Breast epithelium (tissue), 4 donors: ENCODE data around the gene CCDC92. TPM values are rescaled to one million over a fixed set of nuclear protein-coding genes. Genes with fewer than 3 reads are reported as not detected.
A peak's percentile ranks its signal among the peaks of the same experiment; 100 is the strongest.

Experiments used
- DNase-seq, 2 donors: peaks; one replicate each; pipeline ENCODE4 v3.0.0-alpha.2; 2019; ENCODE audit warnings: low spot score in 2 of 2
- H3K27ac ChIP-seq, 2 donors: fragments of 200-600 bp; sonication (generic) in 1 of 2; one replicate each; pipeline ENCODE4 v1.5.1; 2016 to 2019; ENCODE audit warnings: mild to moderate bottlenecking in 1 of 2
- H3K27me3 ChIP-seq, 2 donors: fragments of 200-600 bp; sonication (generic) in 1 of 2; one replicate each; pipeline versions ENCODE4 v1.5.1 to v1.6.0; 2017 to 2019; ENCODE audit warnings: control low read depth in 1 of 2, mild to moderate bottlenecking in 1 of 2
- H3K36me3 ChIP-seq: fragments of 200-600 bp; one replicate; pipeline ENCODE4 v1.5.1; 2019
- H3K4me1 ChIP-seq, 2 donors: fragments of 200-600 bp; sonication (generic); one replicate each; pipeline ENCODE4 v1.5.1; 2016 to 2019; ENCODE audit warnings: control low read depth in 1 of 2
- H3K4me3 ChIP-seq, 3 donors: fragments of 200-600 bp; sonication (generic); 1 replicate in 2 of 3; 2 replicates in 1 of 3; pipeline ENCODE4 v1.5.1; 2016 to 2019; ENCODE audit warnings: mild to moderate bottlenecking in 3 of 3, moderate library complexity in 2 of 3
- H3K9me3 ChIP-seq, 2 donors: fragments of 200-600 bp; sonication (generic) in 1 of 2; one replicate each; pipeline ENCODE4 v1.5.1; 2016 to 2019; ENCODE audit warnings: control low read depth in 1 of 2
- POLR2A ChIP-seq: fragments of 450-650 bp; IDR thresholded peaks from one replicate; pipeline ENCODE4 v1.6.1; 2016; ENCODE audit warnings: antibody characterized with exemption, mild to moderate bottlenecking, moderate library complexity
- POLR2AphosphoS5 ChIP-seq, 3 donors: sonication (generic); formaldehyde crosslinking; IDR thresholded peaks; one replicate each; pipeline ENCODE4 v1.6.1; 2017; ENCODE audit warnings: antibody characterized with exemption in 3 of 3
- intact Hi-C: fragments of 100-400 bp; cut with DNase I; formaldehyde crosslinking; loops from one replicate; pipeline ENCODE4 v1.15.1; 2023; ENCODE audit warnings: low total_unique reads
- total RNA-seq, 3 donors: library from RNA; depleted of rRNA; stranded (reverse); fragments of >200 nt; gene quantifications; one replicate each; pipeline ENCODE4 v1.1.0, GENCODE V29; 2016
- TF ChIP-seq, protein P1 (sequence below), 3 donors: fragments of 450-650 bp; IDR thresholded peaks; one replicate each; pipeline ENCODE4 v1.5.1; 2016 to 2017; ENCODE audit warnings: antibody characterized with exemption in 3 of 3, mild to moderate bottlenecking in 3 of 3, moderate library complexity in 3 of 3

CCDC92 gene
- total RNA-seq, 3 donors from 2014 or later: 17.4 to 40.0 (median 24.6) TPM

DNA sequence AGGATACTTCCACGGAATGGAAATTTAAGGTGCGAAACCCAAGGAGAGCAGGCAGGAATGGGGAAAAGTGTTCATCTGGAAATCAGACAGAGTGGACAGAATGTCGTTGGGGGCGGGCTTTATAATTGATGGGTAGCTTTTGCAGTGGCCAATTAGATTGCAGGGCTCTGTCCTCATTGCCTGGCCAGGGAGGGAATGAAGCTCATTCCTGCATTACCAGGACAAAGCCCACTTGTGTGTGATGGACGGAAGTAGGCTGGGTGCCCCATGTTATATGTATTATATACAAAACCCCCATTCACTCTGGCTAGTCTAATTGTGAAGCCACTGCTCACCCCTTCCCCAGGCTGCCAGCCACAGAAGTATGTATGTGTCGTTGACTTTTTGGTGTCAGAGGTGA, 23.9 kb upstream of the CCDC92 start:
- Histone ChIP-seq H3K27ac (no peak overlapping the region), H3K4me3 (no peak overlapping the region), H3K9me3 (no peaks in the 10 kb centered on the region), H3K36me3 (no peaks in the 10 kb centered on the region), H3K27me3 (no peaks in the 10 kb centered on the region), H3K4me1 (peaks cover 0 to 6% of the 10 kb centered on the region in 2 donors)
- no peak for DNase-seq
- no peak for TF ChIP-seq POLR2AphosphoS5 (IDR thresholded peaks at IDR 0.05)
- no peak for TF ChIP-seq POLR2A
- TF ChIP-seq, protein P1, sequence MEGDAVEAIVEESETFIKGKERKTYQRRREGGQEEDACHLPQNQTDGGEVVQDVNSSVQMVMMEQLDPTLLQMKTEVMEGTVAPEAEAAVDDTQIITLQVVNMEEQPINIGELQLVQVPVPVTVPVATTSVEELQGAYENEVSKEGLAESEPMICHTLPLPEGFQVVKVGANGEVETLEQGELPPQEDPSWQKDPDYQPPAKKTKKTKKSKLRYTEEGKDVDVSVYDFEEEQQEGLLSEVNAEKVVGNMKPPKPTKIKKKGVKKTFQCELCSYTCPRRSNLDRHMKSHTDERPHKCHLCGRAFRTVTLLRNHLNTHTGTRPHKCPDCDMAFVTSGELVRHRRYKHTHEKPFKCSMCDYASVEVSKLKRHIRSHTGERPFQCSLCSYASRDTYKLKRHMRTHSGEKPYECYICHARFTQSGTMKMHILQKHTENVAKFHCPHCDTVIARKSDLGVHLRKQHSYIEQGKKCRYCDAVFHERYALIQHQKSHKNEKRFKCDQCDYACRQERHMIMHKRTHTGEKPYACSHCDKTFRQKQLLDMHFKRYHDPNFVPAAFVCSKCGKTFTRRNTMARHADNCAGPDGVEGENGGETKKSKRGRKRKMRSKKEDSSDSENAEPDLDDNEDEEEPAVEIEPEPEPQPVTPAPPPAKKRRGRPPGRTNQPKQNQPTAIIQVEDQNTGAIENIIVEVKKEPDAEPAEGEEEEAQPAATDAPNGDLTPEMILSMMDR (IDR thresholded peaks at IDR 0.05): no peak
- intact Hi-C loops: no loop called here

DNA sequence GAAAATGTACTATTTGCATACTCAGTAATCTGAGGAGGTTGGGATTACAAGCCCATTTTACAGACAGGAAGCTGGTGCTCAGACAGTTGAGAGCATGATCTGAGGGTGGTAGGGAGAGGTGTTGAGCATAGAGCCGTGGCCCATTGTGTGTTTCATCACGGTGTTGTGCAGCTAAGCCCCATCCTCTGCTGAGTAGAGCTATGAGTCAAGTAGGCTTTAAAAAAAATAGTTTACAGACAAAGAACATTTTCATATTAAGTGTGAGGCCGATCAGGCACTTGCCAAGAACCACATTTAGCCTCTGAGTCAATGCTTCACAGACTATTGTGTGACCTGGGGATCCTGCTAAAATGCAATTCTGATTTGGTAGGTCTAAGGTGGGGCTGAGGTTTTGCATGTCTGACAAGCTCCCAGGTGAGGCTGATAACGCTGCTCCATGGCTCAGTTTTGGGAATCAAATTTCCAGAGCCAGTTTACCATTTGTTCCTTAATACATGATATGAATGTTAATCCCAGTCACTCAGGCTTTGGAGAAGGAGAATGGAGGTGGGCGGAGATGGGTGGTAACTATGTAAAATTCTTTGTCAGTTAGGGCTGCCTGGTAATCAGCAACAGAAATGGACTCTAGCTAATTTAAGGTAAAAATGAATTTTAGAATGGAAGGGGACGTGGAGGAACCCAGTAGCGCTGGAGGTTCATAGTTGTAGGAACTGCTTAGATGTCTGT, 22.6 kb upstream of the CCDC92 start:
- no peak overlapping the region for H3K4me3 ChIP-seq
- TF ChIP-seq POLR2A: no peak
- TF ChIP-seq, protein P1 (IDR thresholded peaks at IDR 0.05): no peak
- TF ChIP-seq POLR2AphosphoS5 (IDR thresholded peaks at IDR 0.05): no peak
- H3K27me3 ChIP-seq: no peaks in the 10 kb centered on the region
- H3K4me1 ChIP-seq: peaks cover 0 to 15% of the 10 kb centered on the region in 2 donors
- intact Hi-C loops: no loop called here
- H3K9me3 ChIP-seq: no peaks in the 10 kb centered on the region
- no peak for DNase-seq
- H3K36me3 ChIP-seq: no peaks in the 10 kb centered on the region
- H3K27ac ChIP-seq: peak overlapping the region in 1 of 2 donors; percentile 10

DNA sequence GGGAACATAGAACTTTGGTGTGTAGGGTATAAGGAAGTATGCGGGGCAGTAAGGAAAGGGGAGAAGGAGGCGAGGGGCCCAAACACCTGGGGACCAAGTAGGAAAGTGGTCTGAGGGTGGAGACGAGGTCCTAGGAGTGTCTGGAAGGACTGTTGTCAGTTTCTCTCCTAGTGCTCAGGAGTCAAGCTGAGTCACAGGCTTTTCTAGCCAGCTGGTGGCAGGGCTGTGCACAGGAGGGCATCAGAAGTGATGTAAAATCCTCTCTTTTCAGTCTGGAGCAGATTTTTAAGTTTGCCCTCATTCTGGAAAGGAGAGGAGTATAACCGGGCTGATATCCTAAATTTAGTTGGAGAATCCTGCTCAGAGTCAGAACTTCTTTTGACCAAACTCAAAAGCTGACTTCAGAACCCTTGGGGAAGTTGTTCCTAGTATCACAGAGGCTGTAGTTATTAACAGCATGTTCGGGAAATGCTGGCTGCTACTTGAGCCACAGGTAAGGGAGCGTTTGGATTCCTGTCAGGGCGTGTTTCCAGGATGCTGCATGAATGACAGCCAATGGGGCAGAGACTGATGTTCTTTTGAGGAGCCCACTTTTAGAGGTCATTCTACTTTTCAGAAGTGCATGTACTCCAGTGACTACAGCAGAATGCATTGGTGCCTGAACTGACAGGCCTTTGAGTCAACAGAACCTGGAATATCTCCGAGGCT, 19.6 kb upstream of the CCDC92 start:
- H3K4me3 ChIP-seq: no peak overlapping the region
- peak overlapping the region; percentile 70 to 79 for H3K27ac ChIP-seq
- no peaks in the 10 kb centered on the region for H3K27me3 ChIP-seq
- peaks cover 0 to 22% of the 10 kb centered on the region in 2 donors for H3K4me1 ChIP-seq
- intact Hi-C loops: no loop called here
- H3K36me3 ChIP-seq: no peaks in the 10 kb centered on the region
- no peak for DNase-seq
- no peaks in the 10 kb centered on the region for H3K9me3 ChIP-seq
- TF ChIP-seq, protein P1 (IDR thresholded peaks at IDR 0.05): no peak
- no peak for TF ChIP-seq POLR2A
- TF ChIP-seq POLR2AphosphoS5 (IDR thresholded peaks at IDR 0.05): no peak

DNA sequence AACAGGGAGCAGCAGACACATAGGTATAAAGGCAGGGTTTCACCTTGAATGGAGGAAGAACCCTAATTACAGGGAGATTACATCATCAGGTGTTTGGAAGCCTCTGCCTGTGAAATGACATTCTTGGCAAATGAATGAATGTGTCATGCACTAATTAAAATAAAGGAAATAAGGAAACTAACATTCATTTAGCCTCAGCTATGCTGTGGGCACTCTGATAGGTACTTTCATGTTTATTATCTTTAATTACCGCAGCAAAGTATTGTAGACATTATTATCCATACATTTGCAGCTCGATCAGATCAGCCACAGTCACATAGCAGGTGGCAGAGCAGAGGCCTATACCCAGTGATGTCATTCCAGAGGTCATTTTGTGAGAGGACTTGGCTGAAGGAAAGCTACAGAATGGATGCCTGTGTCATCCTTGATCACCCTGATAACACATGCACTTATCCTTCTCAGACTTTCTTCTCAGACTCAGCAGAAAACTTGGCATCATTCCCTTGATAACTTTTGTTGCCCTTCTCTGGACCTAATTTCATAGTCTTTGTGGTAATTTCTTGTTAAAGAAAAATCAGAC, 18.8 kb upstream of the CCDC92 start:
- Histone ChIP-seq H3K36me3 (no peaks in the 10 kb centered on the region), H3K4me3 (no peak overlapping the region), H3K9me3 (no peaks in the 10 kb centered on the region), H3K27me3 (no peaks in the 10 kb centered on the region), H3K27ac (peak overlapping the region; percentile 64 to 79), H3K4me1 (peaks cover 0 to 22% of the 10 kb centered on the region in 2 donors)
- intact Hi-C loops: no loop called here
- TF ChIP-seq POLR2AphosphoS5 (IDR thresholded peaks at IDR 0.05) (no peak), POLR2A (no peak)
- TF ChIP-seq, protein P1 (IDR thresholded peaks at IDR 0.05): no peak
- DNase-seq: no peak

DNA sequence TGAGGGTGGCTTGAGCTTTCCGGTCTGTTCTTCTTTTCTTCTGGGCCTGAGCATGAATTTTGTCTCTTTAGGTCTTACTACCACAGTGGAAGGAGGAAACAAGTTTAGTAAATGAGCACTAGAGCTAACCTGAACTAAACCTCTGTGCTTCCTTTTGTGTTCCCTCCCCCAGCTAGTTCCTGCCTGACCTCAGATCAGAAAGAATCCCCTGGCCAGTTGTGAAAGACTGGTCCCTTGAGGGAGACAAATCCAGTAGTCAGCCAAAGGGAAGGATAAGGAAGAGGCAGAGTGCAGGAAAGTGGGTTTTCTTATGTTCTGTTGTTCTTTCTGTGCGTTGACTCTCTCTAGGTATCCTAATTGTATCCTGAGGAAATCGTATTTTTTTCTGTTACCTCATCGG, 17.9 kb upstream of the CCDC92 start:
- Histone ChIP-seq H3K4me1 (peaks cover 0 to 22% of the 10 kb centered on the region in 2 donors), H3K27me3 (no peaks in the 10 kb centered on the region), H3K9me3 (no peaks in the 10 kb centered on the region), H3K4me3 (no peak overlapping the region), H3K36me3 (no peaks in the 10 kb centered on the region), H3K27ac (peak overlapping the region; percentile 64 to 79)
- intact Hi-C loops: no loop called here
- no peak for DNase-seq
- TF ChIP-seq POLR2A: no peak
- peak in 2 of 3 donors; percentile 54 to 60 for TF ChIP-seq POLR2AphosphoS5 (IDR thresholded peaks at IDR 0.05)
- TF ChIP-seq, protein P1 (IDR thresholded peaks at IDR 0.05): no peak
